K562 (cell line): ENCODE measurements around the gene TAF1B. TPM values are rescaled to one million over a fixed set of nuclear protein-coding genes. Genes with fewer than 3 reads are reported as not detected.
A peak's percentile ranks its signal among the peaks of the same experiment; 100 is the strongest.

ENCODE experiments used
- FOXK1 ChIP-seq: sonication (generic); formaldehyde crosslinking; IDR thresholded peaks from 2 replicates; pipeline ENCODE4 v1.8.0; 2022; ENCODE audit warnings: missing genetic modification reagents, mild to moderate bottlenecking, borderline replicate concordance
- PHB2 ChIP-seq: fragments of 450-650 bp; IDR thresholded peaks from 2 replicates; pipeline ENCODE4 v1.6.1; 2017; ENCODE audit warnings: low read depth
- RNF219 ChIP-seq: fragments of 250-450 bp; sonication (Bioruptor Pico); IDR thresholded peaks from 2 replicates; pipeline ENCODE4 v1.5.0; 2022; ENCODE audit warnings: mild to moderate bottlenecking
- ZFX ChIP-seq: sonication (generic); formaldehyde crosslinking; IDR thresholded peaks from 2 replicates; pipeline ENCODE4 v1.8.0; 2022; ENCODE audit warnings: mild to moderate bottlenecking, missing genetic modification reagents, moderate library complexity
- ZMIZ1 ChIP-seq, 2 experiments: fragments of 150-350 bp in 1 of 2; IDR thresholded peaks; 2 replicates each; pipeline ENCODE4 v1.6.1; 2012 to 2016; ENCODE audit warnings: low read depth in 2 of 2, low read length in 2 of 2, mild to moderate bottlenecking in 1 of 2, moderate library complexity in 1 of 2
- ZNF175 ChIP-seq: fragments of 200-800 bp; sonication (Bioruptor generic); IDR thresholded peaks from 2 replicates; pipeline ENCODE4 v1.6.1; 2016; ENCODE audit warnings: low read depth, mild to moderate bottlenecking, missing genetic modification characterization, missing compliant biosample characterization
- polyA plus RNA-seq, 8 experiments: library from polyadenylated mRNA; depleted of rRNA in 4 of 8; stranded (reverse) in 5 of 8; unstranded in 3 of 8; fragments of >200 nt; fragmentation: Nextera tagmentation in 2 of 8; fragmentation: Illumina TruSeq in 1 of 8; extraction: Ambion mirVana in 2 of 8; extraction: Trizol in 1 of 8; gene quantifications; 2 replicates each; pipeline versions ENCODE4 v1.2.1 to v1.2.3, GENCODE V29; 2011 to 2014; ENCODE audit warnings: inconsistent platforms in 1 of 8, missing spikeins in 1 of 8
- total RNA-seq, 7 experiments: library from RNA; depleted of rRNA in 6 of 7; stranded (reverse); fragments of >200 nt in 6 of 7; fragmentation: Illumina TruSeq in 2 of 7; extraction: Trizol in 2 of 7; gene quantifications; 2 replicates each; pipeline versions ENCODE4 v1.2.1 to v1.2.3, GENCODE V29; 2011 to 2021; ENCODE audit warnings: low replicate concordance in 1 of 7
- TF ChIP-seq, protein P1 (sequence below): fragments of 450-650 bp; IDR thresholded peaks from 2 replicates; pipeline ENCODE4 v1.6.1; 2018; ENCODE audit not compliant: partially characterized antibody
- TF ChIP-seq, protein P2 (sequence below): sonication (generic); formaldehyde crosslinking; IDR thresholded peaks from 2 replicates; pipeline ENCODE4 v1.8.0; 2022; ENCODE audit warnings: mild to moderate bottlenecking, missing genetic modification reagents
- TF ChIP-seq, protein P3 (sequence below): fragments of 250-450 bp; sonication (Bioruptor Pico); IDR thresholded peaks from 2 replicates; pipeline ENCODE4 v1.4.0; 2020; ENCODE audit warnings: mild to moderate bottlenecking

The TAF1B gene
- total and polyA plus RNA-seq, 9 of the 15 experiments (the other 6 are each of a cell fraction or from before 2014, with no cell fraction given): 8.8 to 25.1 (median 17.3) TPM

GRCh38 chr2:9799729-9800632 lies 43.3 kb upstream of the TAF1B start (continued):
- TF ChIP-seq, protein P1, sequence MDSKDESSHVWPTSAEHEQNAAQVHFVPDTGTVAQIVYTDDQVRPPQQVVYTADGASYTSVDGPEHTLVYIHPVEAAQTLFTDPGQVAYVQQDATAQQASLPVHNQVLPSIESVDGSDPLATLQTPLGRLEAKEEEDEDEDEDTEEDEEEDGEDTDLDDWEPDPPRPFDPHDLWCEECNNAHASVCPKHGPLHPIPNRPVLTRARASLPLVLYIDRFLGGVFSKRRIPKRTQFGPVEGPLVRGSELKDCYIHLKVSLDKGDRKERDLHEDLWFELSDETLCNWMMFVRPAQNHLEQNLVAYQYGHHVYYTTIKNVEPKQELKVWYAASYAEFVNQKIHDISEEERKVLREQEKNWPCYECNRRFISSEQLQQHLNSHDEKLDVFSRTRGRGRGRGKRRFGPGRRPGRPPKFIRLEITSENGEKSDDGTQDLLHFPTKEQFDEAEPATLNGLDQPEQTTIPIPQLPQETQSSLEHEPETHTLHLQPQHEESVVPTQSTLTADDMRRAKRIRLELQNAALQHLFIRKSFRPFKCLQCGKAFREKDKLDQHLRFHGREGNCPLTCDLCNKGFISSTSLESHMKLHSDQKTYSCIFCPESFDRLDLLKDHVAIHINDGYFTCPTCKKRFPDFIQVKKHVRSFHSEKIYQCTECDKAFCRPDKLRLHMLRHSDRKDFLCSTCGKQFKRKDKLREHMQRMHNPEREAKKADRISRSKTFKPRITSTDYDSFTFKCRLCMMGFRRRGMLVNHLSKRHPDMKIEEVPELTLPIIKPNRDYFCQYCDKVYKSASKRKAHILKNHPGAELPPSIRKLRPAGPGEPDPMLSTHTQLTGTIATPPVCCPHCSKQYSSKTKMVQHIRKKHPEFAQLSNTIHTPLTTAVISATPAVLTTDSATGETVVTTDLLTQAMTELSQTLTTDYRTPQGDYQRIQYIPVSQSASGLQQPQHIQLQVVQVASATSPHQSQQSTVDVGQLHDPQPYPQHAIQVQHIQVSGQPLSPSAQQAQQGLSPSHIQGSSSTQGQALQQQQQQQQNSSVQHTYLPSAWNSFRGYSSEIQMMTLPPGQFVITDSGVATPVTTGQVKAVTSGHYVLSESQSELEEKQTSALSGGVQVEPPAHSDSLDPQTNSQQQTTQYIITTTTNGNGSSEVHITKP: peak; percentile 72
- TF ChIP-seq, protein P2, sequence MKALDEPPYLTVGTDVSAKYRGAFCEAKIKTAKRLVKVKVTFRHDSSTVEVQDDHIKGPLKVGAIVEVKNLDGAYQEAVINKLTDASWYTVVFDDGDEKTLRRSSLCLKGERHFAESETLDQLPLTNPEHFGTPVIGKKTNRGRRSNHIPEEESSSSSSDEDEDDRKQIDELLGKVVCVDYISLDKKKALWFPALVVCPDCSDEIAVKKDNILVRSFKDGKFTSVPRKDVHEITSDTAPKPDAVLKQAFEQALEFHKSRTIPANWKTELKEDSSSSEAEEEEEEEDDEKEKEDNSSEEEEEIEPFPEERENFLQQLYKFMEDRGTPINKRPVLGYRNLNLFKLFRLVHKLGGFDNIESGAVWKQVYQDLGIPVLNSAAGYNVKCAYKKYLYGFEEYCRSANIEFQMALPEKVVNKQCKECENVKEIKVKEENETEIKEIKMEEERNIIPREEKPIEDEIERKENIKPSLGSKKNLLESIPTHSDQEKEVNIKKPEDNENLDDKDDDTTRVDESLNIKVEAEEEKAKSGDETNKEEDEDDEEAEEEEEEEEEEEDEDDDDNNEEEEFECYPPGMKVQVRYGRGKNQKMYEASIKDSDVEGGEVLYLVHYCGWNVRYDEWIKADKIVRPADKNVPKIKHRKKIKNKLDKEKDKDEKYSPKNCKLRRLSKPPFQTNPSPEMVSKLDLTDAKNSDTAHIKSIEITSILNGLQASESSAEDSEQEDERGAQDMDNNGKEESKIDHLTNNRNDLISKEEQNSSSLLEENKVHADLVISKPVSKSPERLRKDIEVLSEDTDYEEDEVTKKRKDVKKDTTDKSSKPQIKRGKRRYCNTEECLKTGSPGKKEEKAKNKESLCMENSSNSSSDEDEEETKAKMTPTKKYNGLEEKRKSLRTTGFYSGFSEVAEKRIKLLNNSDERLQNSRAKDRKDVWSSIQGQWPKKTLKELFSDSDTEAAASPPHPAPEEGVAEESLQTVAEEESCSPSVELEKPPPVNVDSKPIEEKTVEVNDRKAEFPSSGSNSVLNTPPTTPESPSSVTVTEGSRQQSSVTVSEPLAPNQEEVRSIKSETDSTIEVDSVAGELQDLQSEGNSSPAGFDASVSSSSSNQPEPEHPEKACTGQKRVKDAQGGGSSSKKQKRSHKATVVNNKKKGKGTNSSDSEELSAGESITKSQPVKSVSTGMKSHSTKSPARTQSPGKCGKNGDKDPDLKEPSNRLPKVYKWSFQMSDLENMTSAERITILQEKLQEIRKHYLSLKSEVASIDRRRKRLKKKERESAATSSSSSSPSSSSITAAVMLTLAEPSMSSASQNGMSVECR (CRISPR knock-in tag): no peak
- TF ChIP-seq RNF219 (CRISPR knock-in tag) (no peak), FOXK1 (CRISPR knock-in tag) (no peak), ZFX (CRISPR knock-in tag) (no peak), ZNF175 (CRISPR knock-in tag) (no peak), PHB2 (no peak), ZMIZ1 (IDR thresholded peaks at IDR 0.05; ENCODE audit: low read depth in 2 of 2, low read length in 2 of 2) (0 out of 4 replicates have a peak, but pooled peaks of 1 of the 2 experiments have one; percentile 17)
- TF ChIP-seq, protein P3, sequence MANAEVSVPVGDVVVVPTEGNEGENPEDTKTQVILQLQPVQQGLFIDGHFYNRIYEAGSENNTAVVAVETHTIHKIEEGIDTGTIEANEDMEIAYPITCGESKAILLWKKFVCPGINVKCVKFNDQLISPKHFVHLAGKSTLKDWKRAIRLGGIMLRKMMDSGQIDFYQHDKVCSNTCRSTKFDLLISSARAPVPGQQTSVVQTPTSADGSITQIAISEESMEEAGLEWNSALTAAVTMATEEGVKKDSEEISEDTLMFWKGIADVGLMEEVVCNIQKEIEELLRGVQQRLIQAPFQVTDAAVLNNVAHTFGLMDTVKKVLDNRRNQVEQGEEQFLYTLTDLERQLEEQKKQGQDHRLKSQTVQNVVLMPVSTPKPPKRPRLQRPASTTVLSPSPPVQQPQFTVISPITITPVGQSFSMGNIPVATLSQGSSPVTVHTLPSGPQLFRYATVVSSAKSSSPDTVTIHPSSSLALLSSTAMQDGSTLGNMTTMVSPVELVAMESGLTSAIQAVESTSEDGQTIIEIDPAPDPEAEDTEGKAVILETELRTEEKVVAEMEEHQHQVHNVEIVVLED (CRISPR knock-in tag): no peak
